ENCODE measurements around the gene SAMD13. TPM values are rescaled to one million over a fixed set of nuclear protein-coding genes. Genes with fewer than 3 reads are reported as not detected.

Gene SAMD13
- total and polyA plus RNA-seq, 10 donors = 0.39 to 2.8 (median 1.5) TPM

DNA sequence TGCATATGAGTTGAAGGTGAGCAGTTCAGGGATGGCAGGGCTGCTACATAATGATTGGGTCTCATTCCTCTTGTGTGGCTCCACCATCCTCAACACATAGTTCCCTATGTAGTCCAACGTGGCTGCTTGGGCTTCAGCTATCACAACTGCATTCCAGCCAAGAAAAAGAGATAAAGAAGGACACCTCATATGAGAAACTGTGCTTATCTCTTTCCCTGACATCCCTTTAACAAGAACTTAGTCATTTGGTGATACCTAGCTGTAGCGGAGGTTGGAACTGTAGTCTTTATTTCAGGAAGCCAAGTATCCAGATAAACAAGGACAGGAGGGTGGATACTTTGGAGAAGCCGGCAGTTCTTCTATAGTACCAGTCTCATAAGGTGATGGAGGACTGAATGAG, 54.0 kb downstream of the SAMD13 start:
- 86 to 97% (median 92%) methylated on average over 3 of the region's 3 CpGs for WGBS, 5 donors
- H3K27ac ChIP-seq = no peak overlapping the region
- no peak for TF ChIP-seq POLR2AphosphoS5 (IDR thresholded peaks at IDR 0.05)
- TF ChIP-seq, protein P1, sequence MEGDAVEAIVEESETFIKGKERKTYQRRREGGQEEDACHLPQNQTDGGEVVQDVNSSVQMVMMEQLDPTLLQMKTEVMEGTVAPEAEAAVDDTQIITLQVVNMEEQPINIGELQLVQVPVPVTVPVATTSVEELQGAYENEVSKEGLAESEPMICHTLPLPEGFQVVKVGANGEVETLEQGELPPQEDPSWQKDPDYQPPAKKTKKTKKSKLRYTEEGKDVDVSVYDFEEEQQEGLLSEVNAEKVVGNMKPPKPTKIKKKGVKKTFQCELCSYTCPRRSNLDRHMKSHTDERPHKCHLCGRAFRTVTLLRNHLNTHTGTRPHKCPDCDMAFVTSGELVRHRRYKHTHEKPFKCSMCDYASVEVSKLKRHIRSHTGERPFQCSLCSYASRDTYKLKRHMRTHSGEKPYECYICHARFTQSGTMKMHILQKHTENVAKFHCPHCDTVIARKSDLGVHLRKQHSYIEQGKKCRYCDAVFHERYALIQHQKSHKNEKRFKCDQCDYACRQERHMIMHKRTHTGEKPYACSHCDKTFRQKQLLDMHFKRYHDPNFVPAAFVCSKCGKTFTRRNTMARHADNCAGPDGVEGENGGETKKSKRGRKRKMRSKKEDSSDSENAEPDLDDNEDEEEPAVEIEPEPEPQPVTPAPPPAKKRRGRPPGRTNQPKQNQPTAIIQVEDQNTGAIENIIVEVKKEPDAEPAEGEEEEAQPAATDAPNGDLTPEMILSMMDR (IDR thresholded peaks at IDR 0.05 in 8 of 11, conservative IDR thresholded peaks at IDR 0.05 in 3 of 11) = no peak
- TF ChIP-seq POLR2A (IDR thresholded peaks at IDR 0.05) = no peak
- H3K27me3 ChIP-seq (replicated peaks in 1 of 7) = no peaks in the 10 kb centered on the region
- no peak overlapping the region for H3K4me3 ChIP-seq
- intact Hi-C loops (cut with DNase I; ENCODE audit: low total_unique reads) = no loop called here
- H3K36me3 ChIP-seq = no peaks in the 10 kb centered on the region
- no peaks in the 10 kb centered on the region for H3K9me3 ChIP-seq
- no peak for DNase-seq
- no peaks in the 10 kb centered on the region for H3K4me1 ChIP-seq

DNA sequence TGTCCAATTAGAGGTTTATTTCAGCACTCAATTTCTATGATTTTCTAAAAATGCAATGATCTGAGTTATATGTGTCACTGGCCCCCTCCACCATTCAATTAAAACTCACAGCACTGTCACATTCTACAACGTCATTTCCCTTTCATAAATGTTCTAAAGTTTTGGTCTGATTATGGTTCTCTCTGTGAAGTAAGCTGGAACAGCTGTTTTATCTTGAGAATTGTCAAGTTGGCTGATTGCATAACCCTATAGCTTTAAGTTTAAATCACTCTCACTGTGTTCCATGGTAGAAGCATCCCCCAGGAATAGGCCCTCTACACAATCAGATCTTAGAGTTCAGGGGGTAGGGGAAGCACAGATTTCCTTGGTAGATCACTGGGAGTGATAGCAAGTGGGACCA, 55.4 kb downstream of the SAMD13 start:
- Histone ChIP-seq H3K27ac (no peak overlapping the region), H3K4me3 (no peak overlapping the region), H3K36me3 (no peaks in the 10 kb centered on the region), H3K4me1 (no peaks in the 10 kb centered on the region), H3K27me3 (replicated peaks in 1 of 7) (no peaks in the 10 kb centered on the region), H3K9me3 (no peaks in the 10 kb centered on the region)
- DNase-seq = no peak
- 68 to 83% (median 75%) methylated on average over 1 of the region's 1 CpG for WGBS, 5 donors
- TF ChIP-seq POLR2AphosphoS5 (IDR thresholded peaks at IDR 0.05) (no peak), POLR2A (IDR thresholded peaks at IDR 0.05) (no peak)
- TF ChIP-seq, protein P1 (IDR thresholded peaks at IDR 0.05 in 8 of 11, conservative IDR thresholded peaks at IDR 0.05 in 3 of 11) = no peak
- intact Hi-C loops (cut with DNase I; ENCODE audit: low total_unique reads) = no loop called here

DNA sequence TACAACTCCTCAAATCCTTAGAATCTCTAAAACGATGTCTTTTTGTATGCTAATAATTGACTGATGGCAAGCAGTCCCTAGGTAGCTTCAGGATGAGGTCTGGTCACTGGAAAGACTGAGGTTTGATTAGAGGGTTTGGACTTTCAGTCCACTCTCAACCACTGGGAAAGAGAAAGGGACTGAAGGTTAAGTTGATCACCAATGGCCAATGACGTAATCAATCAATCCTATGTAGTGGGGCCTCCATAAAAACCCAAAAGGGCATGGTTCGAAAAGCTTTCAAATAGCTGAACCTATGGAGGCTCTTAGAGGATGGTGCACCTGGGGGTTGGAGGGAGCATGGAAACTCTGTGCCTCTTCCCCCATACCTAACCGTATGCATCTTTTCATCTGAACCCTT, 57.2 kb downstream of the SAMD13 start:
- no peak overlapping the region for H3K27ac ChIP-seq
- TF ChIP-seq POLR2A (IDR thresholded peaks at IDR 0.05) = no peak
- TF ChIP-seq, protein P1 (IDR thresholded peaks at IDR 0.05 in 8 of 11, conservative IDR thresholded peaks at IDR 0.05 in 3 of 11) = no peak
- no peak for TF ChIP-seq POLR2AphosphoS5 (IDR thresholded peaks at IDR 0.05)
- H3K27me3 ChIP-seq (replicated peaks in 1 of 7) = no peaks in the 10 kb centered on the region
- WGBS, 5 donors = 92 to 95% (median 93%) methylated on average over 4 of the region's 4 CpGs
- no peaks in the 10 kb centered on the region for H3K9me3 ChIP-seq
- no peak for DNase-seq
- H3K36me3 ChIP-seq = no peaks in the 10 kb centered on the region
- H3K4me1 ChIP-seq = no peaks in the 10 kb centered on the region
- H3K4me3 ChIP-seq = no peak overlapping the region
- intact Hi-C loops (cut with DNase I; ENCODE audit: low total_unique reads) = no loop called here

DNA sequence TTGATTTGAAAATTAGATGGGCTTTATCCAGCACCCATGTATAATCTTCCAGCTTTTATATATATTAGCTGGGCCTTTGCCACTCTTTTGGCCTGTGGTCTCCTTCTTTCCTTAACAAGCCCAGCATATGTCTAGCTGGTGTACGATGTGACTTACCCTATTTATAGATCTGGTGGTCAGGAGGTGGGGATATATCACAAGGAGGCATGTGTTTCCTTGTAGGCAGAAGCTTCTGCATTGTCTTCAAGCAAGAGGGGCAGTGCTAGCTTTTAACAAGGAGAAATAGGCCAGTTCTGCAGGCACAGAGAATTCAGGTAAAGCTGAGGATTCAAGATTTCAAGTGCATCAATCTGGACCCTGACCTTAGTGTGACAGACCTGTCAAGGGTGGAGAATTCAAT, 58.8 kb downstream of the SAMD13 start:
- no peak overlapping the region for H3K4me3 ChIP-seq
- no peaks in the 10 kb centered on the region for H3K9me3 ChIP-seq
- H3K36me3 ChIP-seq = no peaks in the 10 kb centered on the region
- TF ChIP-seq, protein P1 (IDR thresholded peaks at IDR 0.05 in 8 of 11, conservative IDR thresholded peaks at IDR 0.05 in 3 of 11) = no peak
- TF ChIP-seq POLR2AphosphoS5 (IDR thresholded peaks at IDR 0.05) = no peak
- TF ChIP-seq POLR2A (IDR thresholded peaks at IDR 0.05) = no peak
- DNase-seq = no peak
- intact Hi-C loops (cut with DNase I; ENCODE audit: low total_unique reads) = no loop called here
- no peaks in the 10 kb centered on the region for H3K27me3 ChIP-seq (replicated peaks in 1 of 7)
- WGBS, 5 donors = 24 to 42% (median 30%) methylated on average over 1 of the region's 1 CpG
- H3K4me1 ChIP-seq = no peaks in the 10 kb centered on the region
- no peak overlapping the region for H3K27ac ChIP-seq

Measured in spleen (tissue), 11 donors.